ENCODE data around the gene POP4. TPM values are rescaled to one million over a fixed set of nuclear protein-coding genes. Genes with fewer than 3 reads are reported as not detected.

POP4 gene
- total and polyA plus RNA-seq, 2 of the 13 experiments (the other 11 are each of a cell fraction or from before 2014, with no cell fraction given): 32.2 to 84.0 TPM

DNA sequence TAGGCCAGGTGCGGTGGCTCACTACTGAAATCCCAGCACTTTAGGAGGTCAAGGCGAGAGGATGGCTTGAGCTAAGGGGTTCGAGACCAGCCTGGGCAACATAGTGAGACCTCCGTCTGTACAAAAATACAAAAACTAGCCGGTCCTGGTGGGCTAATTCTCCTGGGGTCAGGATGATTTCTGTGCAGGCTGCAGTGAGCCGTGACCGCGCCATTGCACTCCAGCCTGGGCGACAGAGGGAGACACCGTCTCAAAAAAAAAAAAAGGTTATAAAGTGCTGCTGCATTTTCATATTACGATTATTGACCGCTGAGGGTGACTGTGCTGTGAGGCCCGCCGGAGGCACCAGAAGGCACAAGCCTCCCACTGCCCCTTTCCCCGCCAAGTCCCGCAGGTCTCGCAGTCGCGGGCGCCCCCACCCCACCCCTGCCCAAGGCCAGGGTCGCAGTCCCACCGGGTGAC, 58.7 kb downstream of the POP4 start (continued):
- 0 out of 4 replicates have a peak, but pooled peaks of 1 of the 2 experiments have one; percentile 12 for TF ChIP-seq NR2F1 (CRISPR knock-in tag; IDR thresholded peaks at IDR 0.05)
- TF ChIP-seq HNRNPK (IDR thresholded peaks at IDR 0.05; ENCODE audit: low read depth, low read length, poor library complexity, severe bottlenecking): no peak
- TF ChIP-seq AHR (CRISPR knock-in tag; IDR thresholded peaks at IDR 0.05): 0 out of 2 replicates have a peak, but pooled peaks have one; percentile 10
- TF ChIP-seq ZNF589 (CRISPR knock-in tag; conservative IDR thresholded peaks at IDR 0.05): no peak
- no peak for TF ChIP-seq PCBP2 (optimal IDR thresholded peaks at IDR 0.05; ENCODE audit: low read depth, low read length, poor library complexity, severe bottlenecking)
- no peak for TF ChIP-seq ZNF33A (CRISPR knock-in tag; IDR thresholded peaks at IDR 0.05; ENCODE audit: borderline replicate concordance)
- TF ChIP-seq FOXK2 (IDR thresholded peaks at IDR 0.05): no peak
- TF ChIP-seq ZNF773 (CRISPR knock-in tag; IDR thresholded peaks at IDR 0.05; ENCODE audit: borderline replicate concordance): no peak
- no peak for TF ChIP-seq TCF12 (IDR thresholded peaks at IDR 0.05)
- TF ChIP-seq TCF12 (CRISPR knock-in tag; IDR thresholded peaks at IDR 0.05): no peak
- TF ChIP-seq, protein P1, sequence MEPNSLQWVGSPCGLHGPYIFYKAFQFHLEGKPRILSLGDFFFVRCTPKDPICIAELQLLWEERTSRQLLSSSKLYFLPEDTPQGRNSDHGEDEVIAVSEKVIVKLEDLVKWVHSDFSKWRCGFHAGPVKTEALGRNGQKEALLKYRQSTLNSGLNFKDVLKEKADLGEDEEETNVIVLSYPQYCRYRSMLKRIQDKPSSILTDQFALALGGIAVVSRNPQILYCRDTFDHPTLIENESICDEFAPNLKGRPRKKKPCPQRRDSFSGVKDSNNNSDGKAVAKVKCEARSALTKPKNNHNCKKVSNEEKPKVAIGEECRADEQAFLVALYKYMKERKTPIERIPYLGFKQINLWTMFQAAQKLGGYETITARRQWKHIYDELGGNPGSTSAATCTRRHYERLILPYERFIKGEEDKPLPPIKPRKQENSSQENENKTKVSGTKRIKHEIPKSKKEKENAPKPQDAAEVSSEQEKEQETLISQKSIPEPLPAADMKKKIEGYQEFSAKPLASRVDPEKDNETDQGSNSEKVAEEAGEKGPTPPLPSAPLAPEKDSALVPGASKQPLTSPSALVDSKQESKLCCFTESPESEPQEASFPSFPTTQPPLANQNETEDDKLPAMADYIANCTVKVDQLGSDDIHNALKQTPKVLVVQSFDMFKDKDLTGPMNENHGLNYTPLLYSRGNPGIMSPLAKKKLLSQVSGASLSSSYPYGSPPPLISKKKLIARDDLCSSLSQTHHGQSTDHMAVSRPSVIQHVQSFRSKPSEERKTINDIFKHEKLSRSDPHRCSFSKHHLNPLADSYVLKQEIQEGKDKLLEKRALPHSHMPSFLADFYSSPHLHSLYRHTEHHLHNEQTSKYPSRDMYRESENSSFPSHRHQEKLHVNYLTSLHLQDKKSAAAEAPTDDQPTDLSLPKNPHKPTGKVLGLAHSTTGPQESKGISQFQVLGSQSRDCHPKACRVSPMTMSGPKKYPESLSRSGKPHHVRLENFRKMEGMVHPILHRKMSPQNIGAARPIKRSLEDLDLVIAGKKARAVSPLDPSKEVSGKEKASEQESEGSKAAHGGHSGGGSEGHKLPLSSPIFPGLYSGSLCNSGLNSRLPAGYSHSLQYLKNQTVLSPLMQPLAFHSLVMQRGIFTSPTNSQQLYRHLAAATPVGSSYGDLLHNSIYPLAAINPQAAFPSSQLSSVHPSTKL (CRISPR knock-in tag; IDR thresholded peaks at IDR 0.05): 0 out of 2 replicates have a peak, but pooled peaks have one; percentile 14
- TF ChIP-seq, protein P2, sequence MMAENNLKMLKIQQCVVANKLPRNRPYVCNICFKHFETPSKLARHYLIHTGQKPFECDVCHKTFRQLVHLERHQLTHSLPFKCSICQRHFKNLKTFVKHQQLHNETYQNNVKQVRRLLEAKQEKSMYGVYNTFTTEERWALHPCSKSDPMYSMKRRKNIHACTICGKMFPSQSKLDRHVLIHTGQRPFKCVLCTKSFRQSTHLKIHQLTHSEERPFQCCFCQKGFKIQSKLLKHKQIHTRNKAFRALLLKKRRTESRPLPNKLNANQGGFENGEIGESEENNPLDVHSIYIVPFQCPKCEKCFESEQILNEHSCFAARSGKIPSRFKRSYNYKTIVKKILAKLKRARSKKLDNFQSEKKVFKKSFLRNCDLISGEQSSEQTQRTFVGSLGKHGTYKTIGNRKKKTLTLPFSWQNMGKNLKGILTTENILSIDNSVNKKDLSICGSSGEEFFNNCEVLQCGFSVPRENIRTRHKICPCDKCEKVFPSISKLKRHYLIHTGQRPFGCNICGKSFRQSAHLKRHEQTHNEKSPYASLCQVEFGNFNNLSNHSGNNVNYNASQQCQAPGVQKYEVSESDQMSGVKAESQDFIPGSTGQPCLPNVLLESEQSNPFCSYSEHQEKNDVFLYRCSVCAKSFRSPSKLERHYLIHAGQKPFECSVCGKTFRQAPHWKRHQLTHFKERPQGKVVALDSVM (CRISPR knock-in tag; IDR thresholded peaks at IDR 0.05): 0 out of 2 replicates have a peak, but pooled peaks have one; percentile 17
- TF ChIP-seq, protein P3, sequence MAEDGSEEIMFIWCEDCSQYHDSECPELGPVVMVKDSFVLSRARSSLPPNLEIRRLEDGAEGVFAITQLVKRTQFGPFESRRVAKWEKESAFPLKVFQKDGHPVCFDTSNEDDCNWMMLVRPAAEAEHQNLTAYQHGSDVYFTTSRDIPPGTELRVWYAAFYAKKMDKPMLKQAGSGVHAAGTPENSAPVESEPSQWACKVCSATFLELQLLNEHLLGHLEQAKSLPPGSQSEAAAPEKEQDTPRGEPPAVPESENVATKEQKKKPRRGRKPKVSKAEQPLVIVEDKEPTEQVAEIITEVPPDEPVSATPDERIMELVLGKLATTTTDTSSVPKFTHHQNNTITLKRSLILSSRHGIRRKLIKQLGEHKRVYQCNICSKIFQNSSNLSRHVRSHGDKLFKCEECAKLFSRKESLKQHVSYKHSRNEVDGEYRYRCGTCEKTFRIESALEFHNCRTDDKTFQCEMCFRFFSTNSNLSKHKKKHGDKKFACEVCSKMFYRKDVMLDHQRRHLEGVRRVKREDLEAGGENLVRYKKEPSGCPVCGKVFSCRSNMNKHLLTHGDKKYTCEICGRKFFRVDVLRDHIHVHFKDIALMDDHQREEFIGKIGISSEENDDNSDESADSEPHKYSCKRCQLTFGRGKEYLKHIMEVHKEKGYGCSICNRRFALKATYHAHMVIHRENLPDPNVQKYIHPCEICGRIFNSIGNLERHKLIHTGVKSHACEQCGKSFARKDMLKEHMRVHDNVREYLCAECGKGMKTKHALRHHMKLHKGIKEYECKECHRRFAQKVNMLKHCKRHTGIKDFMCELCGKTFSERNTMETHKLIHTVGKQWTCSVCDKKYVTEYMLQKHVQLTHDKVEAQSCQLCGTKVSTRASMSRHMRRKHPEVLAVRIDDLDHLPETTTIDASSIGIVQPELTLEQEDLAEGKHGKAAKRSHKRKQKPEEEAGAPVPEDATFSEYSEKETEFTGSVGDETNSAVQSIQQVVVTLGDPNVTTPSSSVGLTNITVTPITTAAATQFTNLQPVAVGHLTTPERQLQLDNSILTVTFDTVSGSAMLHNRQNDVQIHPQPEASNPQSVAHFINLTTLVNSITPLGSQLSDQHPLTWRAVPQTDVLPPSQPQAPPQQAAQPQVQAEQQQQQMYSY (CRISPR knock-in tag; IDR thresholded peaks at IDR 0.05): no peak
